GM12872 (cell line): Measurements from ENCODE around the gene KLF16.
A peak's percentile ranks its signal among the peaks of the same experiment; 100 is the strongest.

Source experiments
- TF ChIP-seq, protein P1 (sequence below): IDR thresholded peaks from 3 replicates; pipeline ENCODE4 v1.5.1; 2011; ENCODE audit warnings: low read depth, mild to moderate bottlenecking, low read length, moderate library complexity; ENCODE audit not compliant: insufficient read depth

The KLF16 gene

DNA sequence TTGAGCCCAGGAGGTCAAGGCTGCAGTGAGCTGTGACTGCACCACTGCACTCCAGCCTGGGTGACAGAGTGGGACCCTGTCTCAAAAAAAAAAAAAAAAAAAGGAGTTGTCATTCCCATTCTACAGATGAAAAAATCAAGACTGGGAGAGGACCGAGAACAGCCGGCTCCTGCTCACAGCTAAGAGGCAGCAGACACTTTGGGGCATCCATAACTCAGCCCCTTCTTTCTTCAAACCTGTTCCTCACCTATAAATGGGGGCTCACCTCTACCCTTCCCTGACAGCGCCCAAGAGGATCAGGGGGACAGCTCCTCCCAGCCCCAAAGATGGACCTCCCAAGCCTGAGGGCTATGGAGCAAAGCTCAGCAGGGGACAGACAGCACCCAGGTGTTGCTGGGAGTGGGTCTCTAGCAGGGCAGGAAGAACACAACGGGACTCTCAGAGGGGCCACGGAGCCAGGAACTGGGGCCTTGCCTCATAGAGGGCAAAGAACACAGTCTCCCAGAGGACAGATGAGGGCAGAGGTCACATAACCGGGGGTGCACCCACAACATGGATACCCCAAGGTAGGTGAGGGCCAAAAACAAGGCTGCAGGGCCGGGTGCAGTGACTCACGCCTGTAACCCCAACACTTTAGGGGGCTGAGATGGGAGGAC, 3.4 kb upstream of the KLF16 start:
- TF ChIP-seq, protein P1, sequence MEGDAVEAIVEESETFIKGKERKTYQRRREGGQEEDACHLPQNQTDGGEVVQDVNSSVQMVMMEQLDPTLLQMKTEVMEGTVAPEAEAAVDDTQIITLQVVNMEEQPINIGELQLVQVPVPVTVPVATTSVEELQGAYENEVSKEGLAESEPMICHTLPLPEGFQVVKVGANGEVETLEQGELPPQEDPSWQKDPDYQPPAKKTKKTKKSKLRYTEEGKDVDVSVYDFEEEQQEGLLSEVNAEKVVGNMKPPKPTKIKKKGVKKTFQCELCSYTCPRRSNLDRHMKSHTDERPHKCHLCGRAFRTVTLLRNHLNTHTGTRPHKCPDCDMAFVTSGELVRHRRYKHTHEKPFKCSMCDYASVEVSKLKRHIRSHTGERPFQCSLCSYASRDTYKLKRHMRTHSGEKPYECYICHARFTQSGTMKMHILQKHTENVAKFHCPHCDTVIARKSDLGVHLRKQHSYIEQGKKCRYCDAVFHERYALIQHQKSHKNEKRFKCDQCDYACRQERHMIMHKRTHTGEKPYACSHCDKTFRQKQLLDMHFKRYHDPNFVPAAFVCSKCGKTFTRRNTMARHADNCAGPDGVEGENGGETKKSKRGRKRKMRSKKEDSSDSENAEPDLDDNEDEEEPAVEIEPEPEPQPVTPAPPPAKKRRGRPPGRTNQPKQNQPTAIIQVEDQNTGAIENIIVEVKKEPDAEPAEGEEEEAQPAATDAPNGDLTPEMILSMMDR, result no peak

DNA sequence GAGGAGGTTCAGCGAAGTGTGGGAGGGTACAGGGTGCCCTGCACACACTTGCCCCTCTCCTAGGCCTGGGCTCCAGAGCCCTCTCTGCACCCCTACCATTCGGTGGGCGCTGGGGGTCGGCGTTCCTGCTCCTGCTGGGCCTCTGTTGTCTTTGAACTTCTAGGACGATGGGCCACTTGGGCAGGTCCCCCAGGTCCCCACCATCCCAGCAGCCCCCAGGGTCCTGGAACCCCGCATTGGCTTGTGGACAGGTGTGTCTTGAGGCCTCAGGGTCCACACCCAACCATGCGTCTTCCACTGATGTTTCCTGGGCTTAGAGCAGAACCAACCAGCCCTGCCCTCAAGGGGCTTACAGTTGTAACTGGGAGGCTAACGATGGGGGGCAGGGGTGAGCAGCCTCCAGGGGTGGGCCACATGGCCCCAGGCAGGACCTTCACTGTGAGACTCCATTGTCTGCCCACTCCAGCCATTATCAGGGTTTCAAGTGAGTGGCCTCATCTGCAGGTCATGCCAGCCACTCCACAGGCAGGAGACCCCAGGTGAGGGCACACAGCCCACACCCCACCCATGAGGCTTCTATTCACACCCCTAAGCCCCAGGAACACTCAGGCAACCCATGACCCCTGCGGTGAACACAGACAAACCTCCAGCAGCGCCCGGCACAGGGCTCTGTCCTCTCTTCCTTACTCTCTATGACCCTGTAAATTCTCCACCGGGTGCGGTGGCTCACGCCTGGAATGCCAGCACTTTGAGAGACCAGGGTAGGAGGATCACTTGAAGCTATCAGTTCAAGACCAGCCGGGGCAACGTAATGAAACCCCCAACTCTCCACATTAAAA, 2.0 kb upstream of the KLF16 start:
- TF ChIP-seq, protein P1, result no peak

DNA sequence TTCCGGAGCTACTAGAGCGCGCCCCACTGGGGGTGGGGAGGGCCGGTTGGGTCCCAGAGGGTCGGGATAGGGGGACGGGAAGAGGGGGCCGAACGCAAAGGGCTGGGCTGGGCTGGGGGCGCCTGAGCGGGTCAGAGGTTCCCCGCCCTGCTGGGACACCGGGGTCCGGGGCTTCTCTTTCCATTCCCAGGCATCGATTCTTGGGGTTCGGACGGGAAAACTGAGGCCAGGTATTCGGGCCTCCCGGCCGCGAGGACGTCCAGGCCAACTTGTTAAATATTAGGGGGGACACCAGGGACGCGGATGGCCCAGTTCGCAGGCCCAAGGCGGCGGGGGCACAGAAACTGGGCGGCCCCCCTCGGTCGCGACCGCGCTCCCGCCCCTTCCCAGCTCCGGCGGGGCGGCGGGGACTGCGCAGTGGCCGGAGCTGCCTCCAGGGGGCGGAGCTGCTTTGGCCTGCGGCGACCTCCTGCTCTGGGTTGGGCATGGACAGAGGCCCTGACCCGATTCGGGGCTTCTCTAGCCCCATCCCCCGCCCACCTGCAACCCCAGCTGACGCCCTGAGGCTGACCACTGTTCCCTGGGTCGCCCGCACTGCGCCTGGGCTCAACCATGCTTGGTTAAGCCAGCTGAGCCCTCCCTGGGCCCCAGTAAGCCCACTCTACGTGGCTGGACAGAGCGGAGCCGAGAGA, 1.2 kb upstream of the KLF16 start:
- TF ChIP-seq, protein P1, result peak; percentile 79

DNA sequence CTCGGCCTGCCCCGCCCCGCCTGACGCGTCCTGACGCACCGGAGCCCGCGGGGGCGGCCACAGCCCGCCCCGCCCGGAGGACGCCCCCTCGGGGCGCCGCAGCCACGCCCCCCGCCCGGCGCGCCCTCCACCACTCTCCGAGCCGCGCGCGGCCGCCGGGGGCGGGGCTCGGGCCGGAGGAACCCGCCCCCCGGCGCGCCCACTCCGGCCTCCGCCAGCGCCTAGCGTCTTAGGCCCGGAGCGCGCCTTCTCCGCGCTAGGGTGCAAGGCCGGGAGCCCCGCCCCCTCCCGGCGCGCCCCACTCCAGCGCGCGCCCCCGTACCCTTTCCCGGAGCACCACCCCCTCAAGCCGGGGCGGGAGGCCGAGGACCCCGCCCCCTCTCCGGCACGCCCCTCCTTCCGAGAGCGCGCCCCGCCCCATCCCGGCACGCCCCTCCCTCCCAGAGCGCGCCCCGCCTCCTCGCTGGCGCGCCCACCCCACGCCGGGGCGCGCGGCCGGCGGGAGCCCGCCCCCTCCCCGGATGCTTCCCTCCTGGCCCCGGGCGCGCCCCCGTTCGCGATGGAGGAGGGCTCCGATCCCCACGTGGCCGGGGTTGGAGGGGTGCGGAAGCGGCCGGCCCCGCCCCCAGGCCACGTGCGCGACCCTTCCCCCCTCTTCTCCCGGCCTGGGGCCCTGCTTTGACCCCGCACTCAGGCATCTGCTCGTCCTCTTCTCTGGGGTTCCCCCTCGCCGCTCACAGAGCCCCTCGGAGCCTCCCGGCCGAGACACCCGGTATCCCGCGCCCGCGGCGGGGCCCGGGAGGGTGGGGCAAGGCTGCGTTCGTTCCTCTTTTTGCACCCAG, 480 bp upstream of the KLF16 start:
- TF ChIP-seq, protein P1, result no peak

DNA sequence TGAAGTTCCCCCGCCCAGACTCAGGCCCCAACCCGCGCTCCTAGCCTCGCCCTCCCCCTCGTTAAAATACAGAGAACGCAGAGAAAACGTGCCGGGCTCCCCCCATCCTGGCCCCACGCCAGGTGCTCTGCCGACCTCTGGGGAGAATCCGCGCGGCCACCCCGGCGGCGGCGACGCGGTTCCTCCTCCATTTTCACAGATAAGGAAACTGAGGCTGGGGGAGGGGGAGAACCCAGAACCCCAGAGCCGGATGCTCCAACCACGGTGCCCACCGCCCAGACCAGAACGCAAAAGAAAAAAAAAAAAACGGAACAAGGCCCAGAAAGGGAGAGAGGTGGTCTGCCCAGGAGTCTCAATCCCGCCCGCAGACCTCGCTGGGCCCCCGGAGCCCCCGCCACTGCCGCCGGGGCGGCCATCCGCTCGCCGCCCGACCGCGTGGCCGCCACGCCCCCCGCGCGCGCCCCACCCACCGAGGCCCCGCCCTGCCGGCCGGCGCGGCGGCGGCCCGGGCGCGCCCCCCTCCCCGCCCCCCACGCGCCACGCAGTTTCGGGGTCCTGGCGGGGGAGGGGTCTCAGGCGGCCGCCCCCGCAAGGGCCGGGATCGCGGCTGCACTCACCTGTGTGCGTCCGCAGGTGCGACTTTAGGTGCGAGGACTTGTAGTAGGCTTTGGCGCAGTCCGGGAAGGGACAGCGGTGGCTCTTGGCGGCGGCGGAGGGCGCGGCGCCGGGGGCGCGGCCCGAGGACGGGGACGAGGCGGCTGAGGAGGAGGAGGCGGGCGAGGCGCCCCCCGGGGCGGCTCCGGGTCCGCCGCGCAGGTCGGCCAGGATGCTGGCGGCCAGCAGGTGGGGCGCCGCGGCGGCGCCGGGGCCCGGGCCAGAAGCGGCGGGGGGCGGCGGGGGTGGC, 703 bp downstream of the KLF16 start:
- TF ChIP-seq, protein P1, result no peak

DNA sequence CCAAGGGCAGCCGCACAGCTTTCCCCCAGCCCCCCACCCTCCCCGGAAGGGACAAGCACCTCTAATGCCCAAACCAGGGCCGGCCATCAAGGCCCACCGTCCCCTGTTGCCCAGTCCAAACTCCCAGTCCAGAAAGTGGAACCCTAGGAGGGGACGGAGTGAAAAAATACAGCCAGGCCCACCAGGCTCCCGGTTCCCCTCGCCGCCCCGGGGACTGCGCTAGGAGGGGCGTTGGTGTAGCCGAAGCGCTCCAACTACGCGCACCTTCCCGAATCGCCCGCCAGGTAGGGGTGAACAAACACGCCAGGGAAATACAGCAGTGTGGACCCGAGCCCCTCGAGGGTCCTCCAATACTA, 1.3 kb downstream of the KLF16 start:
- TF ChIP-seq, protein P1, result no peak
